ENCODE measurements around the gene PFKL.

DNA sequence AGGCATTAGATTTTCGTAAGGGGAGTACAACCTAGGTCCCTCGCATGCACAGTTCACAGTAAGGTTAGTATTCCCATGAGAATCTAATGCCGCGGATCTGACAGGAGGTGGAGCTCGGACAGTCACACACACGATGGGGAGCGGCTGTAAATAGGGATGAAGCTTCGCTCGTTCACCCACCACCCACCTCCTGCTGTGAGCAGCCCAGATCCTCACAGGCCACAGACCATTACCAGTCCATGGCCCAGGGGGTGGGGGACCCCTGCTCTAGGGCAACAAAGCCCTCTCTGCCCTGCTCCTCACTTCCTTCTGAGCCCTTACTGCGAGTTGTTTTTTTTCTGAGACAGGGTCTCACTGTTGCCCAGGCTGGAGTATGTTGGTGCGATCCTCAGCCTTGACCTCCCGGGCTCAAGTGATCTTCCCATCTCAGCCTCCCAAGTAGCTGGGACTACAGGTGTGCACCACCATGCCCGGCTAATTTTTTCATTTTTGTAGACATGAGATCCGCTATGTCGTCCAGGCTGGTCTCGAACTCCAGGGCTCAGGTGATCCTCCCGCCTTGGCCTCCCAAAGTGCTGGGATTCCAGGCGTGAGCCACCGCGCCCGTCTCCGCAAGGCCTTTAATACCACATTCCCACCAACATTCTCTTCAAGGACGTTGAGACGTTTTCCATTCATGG, 74.9 kb downstream of the PFKL start:
- no peak for TF ChIP-seq CTCF (conservative IDR thresholded peaks at IDR 0.05; ENCODE audit: low read depth in 2 of 2)
- TF ChIP-seq CREB1 (CRISPR knock-in tag; IDR thresholded peaks at IDR 0.05; ENCODE audit: low read depth): no peak
- TF ChIP-seq, protein P1, sequence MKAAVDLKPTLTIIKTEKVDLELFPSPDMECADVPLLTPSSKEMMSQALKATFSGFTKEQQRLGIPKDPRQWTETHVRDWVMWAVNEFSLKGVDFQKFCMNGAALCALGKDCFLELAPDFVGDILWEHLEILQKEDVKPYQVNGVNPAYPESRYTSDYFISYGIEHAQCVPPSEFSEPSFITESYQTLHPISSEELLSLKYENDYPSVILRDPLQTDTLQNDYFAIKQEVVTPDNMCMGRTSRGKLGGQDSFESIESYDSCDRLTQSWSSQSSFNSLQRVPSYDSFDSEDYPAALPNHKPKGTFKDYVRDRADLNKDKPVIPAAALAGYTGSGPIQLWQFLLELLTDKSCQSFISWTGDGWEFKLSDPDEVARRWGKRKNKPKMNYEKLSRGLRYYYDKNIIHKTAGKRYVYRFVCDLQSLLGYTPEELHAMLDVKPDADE (IDR thresholded peaks at IDR 0.05): no peak
- TF ChIP-seq EZH2 (IDR thresholded peaks at IDR 0.05; ENCODE audit: low read depth, unreplicated experiment): no peak
- no peak for TF ChIP-seq REST (IDR thresholded peaks at IDR 0.05; ENCODE audit: unreplicated experiment)
- TF ChIP-seq POLR2AphosphoS5 (IDR thresholded peaks at IDR 0.05; ENCODE audit: low read depth): no peak
- TF ChIP-seq STAT1 (IDR thresholded peaks at IDR 0.05; ENCODE audit: unreplicated experiment): no peak
- no peak for TF ChIP-seq JUNB (IDR thresholded peaks at IDR 0.05; ENCODE audit: unreplicated experiment)
